DND-41 (cell line): Measurements from ENCODE around the gene GLI2.

Experiments used
- ATAC-seq: fragments of 200-7000 bp; cut with Tn5 transposase; 3 replicates; pipeline ENCODE4 v1.9.1; 2021; ENCODE audit warnings: low read depth; ENCODE audit not compliant: insufficient read depth
- DNase-seq: peaks from one replicate; pipeline ENCODE4 v3.0.0-alpha.2; 2020
- H2AFZ ChIP-seq: 2 replicates; pipeline ENCODE4 v1.6.0; 2012; ENCODE audit warnings: low read depth, low read length
- H3K27ac ChIP-seq: 2 replicates; pipeline ENCODE4 v1.5.1; 2012; ENCODE audit warnings: low read length, inconsistent platforms
- H3K27me3 ChIP-seq: fragments of 200-600 bp; sonication (generic); 2 replicates; pipeline ENCODE4 v1.6.0; 2012; ENCODE audit warnings: low read length, mild to moderate bottlenecking, inconsistent platforms; ENCODE audit not compliant: insufficient read depth, poor library complexity
- H3K36me3 ChIP-seq: 2 replicates; pipeline ENCODE4 v1.5.1; 2012; ENCODE audit warnings: low read length, inconsistent platforms; ENCODE audit not compliant: insufficient read depth
- H3K4me1 ChIP-seq: 2 replicates; pipeline ENCODE4 v1.5.1; 2012; ENCODE audit warnings: mild to moderate bottlenecking, low read length; ENCODE audit not compliant: insufficient read depth
- H3K4me2 ChIP-seq: 2 replicates; pipeline ENCODE4 v1.6.0; 2012; ENCODE audit warnings: mild to moderate bottlenecking, moderate library complexity, low read length, inconsistent platforms; ENCODE audit not compliant: insufficient read depth
- H3K4me3 ChIP-seq, 2 experiments: fragments of 200-600 bp in 1 of 2; shearing (Covaris generic) in 1 of 2; 2 replicates each; pipeline ENCODE4 v1.5.1; 2012 to 2016; ENCODE audit warnings: inconsistent platforms in 2 of 2, low read length in 2 of 2, mild to moderate bottlenecking in 2 of 2, low read depth in 1 of 2, moderate library complexity in 1 of 2
- H3K79me2 ChIP-seq: 2 replicates; pipeline ENCODE4 v1.6.0; 2012; ENCODE audit warnings: low read length, inconsistent platforms; ENCODE audit not compliant: insufficient read depth
- H3K9ac ChIP-seq: 2 replicates; pipeline ENCODE4 v1.6.0; 2012; ENCODE audit warnings: low read depth, mild to moderate bottlenecking, inconsistent platforms, low read length, moderate library complexity
- H3K9me3 ChIP-seq: 2 replicates; pipeline ENCODE4 v1.5.1; 2012; ENCODE audit warnings: low read length, moderate library complexity, mild to moderate bottlenecking, inconsistent platforms; ENCODE audit not compliant: insufficient read depth, severe bottlenecking
- H4K20me1 ChIP-seq: 2 replicates; pipeline ENCODE4 v1.6.0; 2012; ENCODE audit warnings: low read length; ENCODE audit not compliant: insufficient read depth
- EZH2 ChIP-seq: IDR thresholded peaks from 3 replicates; pipeline ENCODE4 v1.6.1; 2012; ENCODE audit warnings: borderline replicate concordance, low read depth, mild to moderate bottlenecking, moderate library complexity, low read length, inconsistent platforms; ENCODE audit not compliant: severe bottlenecking
- TF ChIP-seq, protein P1 (sequence below): IDR thresholded peaks from 2 replicates; pipeline ENCODE4 v1.5.1; 2012; ENCODE audit warnings: borderline replicate concordance, low read length, moderate library complexity, mild to moderate bottlenecking; ENCODE audit not compliant: poor library complexity, severe bottlenecking; ENCODE audit errors: extremely low read depth

Gene GLI2

DNA sequence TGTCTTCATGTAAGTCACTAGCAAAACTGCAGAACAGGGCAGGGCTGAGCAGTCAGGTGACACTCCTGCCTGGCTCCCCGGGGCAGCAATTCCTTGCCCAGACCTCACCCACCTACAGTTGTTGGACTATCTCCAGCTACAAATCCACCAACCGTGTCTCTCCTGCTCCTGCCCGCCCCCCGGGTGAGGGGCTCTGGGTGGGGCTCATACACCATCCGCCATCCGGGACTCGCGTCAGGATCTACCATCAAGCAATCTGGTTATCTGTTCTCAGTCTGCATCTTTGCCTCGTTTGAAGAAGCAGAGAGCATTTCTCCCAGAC lies 13.5 kb upstream of the GLI2 start:
- Histone ChIP-seq H3K9me3 (no peaks in the 10 kb centered on the region), H3K9ac (no peak overlapping the region), H3K4me2 (no peak overlapping the region), H4K20me1 (no peaks in the 10 kb centered on the region), H3K27ac (no peak overlapping the region), H3K36me3 (no peaks in the 10 kb centered on the region), H3K4me3 (no peak overlapping the region), H2AFZ (no peak overlapping the region), H3K27me3 (peaks cover 12% of the 10 kb centered on the region), H3K4me1 (no peaks in the 10 kb centered on the region), H3K79me2 (no peaks in the 10 kb centered on the region)
- DNase-seq = no peak
- TF ChIP-seq, protein P1, sequence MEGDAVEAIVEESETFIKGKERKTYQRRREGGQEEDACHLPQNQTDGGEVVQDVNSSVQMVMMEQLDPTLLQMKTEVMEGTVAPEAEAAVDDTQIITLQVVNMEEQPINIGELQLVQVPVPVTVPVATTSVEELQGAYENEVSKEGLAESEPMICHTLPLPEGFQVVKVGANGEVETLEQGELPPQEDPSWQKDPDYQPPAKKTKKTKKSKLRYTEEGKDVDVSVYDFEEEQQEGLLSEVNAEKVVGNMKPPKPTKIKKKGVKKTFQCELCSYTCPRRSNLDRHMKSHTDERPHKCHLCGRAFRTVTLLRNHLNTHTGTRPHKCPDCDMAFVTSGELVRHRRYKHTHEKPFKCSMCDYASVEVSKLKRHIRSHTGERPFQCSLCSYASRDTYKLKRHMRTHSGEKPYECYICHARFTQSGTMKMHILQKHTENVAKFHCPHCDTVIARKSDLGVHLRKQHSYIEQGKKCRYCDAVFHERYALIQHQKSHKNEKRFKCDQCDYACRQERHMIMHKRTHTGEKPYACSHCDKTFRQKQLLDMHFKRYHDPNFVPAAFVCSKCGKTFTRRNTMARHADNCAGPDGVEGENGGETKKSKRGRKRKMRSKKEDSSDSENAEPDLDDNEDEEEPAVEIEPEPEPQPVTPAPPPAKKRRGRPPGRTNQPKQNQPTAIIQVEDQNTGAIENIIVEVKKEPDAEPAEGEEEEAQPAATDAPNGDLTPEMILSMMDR = no peak
- no peak for TF ChIP-seq EZH2
- no peak for ATAC-seq

DNA sequence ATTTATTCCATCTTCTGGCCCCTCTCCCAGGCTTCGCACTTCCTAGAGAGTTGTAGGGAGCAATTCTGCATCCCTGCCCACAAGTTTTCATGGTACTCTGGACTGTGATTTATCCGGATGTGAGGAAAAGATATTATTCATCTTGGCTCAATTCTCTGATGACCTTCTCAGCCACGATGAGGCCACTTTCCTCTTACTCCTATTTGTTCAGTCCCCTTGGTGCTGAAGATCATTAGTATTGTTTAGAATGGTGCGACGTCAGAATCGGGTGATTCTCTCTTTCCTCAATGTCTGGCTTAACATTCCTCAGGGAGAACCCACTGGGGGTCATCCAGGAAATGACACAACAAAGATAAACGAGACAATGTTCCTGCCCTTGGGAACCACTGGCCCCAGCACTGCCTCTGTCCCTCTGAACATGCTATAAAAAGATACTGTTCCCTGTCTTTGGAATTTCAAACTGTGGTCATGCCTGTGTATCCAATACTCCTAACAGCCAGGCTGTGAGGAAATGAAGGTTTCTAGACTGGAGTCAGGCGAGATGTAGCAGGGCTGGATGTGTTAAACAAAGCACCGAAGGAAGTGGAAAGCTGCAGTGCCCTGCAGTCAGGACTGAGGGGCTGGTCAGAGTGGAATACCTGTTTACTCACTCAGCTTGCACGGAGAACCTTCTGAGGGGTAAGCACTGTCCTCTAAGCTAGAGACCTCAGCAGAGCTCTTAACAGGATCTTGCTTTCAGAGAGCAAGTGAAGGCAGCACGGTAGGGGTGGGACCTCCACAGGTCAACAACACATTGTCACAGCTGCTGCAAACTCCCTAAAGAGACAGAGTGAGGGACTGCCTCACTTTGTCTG lies 12.9 kb upstream of the GLI2 start:
- H3K9ac ChIP-seq = no peak overlapping the region
- H3K4me3 ChIP-seq = no peak overlapping the region
- H4K20me1 ChIP-seq = no peaks in the 10 kb centered on the region
- H3K9me3 ChIP-seq = no peaks in the 10 kb centered on the region
- no peak overlapping the region for H3K27ac ChIP-seq
- DNase-seq (no peak), ATAC-seq (no peak)
- TF ChIP-seq EZH2 = no peak
- TF ChIP-seq, protein P1 = no peak
- H3K27me3 ChIP-seq = peaks cover 12% of the 10 kb centered on the region
- no peaks in the 10 kb centered on the region for H3K36me3 ChIP-seq
- no peaks in the 10 kb centered on the region for H3K4me1 ChIP-seq
- H3K4me2 ChIP-seq = no peak overlapping the region
- H2AFZ ChIP-seq = no peak overlapping the region
- H3K79me2 ChIP-seq = no peaks in the 10 kb centered on the region

DNA sequence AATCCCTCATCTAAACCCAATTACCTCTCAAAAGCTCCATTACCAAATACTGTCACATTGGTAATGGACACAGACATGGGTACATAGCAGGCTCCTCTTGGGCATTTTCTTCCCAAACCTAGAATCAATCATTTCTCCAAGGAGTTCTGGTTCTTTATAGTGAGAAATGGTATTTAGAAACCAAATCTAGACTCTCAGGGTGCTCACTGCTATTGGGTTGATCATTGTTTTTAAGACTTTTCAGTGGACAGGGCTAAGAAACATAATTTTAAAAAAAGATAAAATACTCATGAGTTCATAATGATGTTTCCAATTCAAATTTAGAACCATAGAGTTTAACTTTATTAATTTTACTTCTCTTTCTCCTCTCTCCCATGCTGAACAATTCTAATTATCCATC lies 9.4 kb upstream of the GLI2 start:
- H3K4me3 ChIP-seq = no peak overlapping the region
- TF ChIP-seq EZH2 = no peak
- TF ChIP-seq, protein P1 = no peak
- ATAC-seq (no peak), DNase-seq (no peak)
- H3K9ac ChIP-seq = no peak overlapping the region
- no peaks in the 10 kb centered on the region for H3K4me1 ChIP-seq
- no peaks in the 10 kb centered on the region for H4K20me1 ChIP-seq
- H3K9me3 ChIP-seq = no peaks in the 10 kb centered on the region
- H3K27me3 ChIP-seq = peaks cover 12% of the 10 kb centered on the region
- H3K36me3 ChIP-seq = no peaks in the 10 kb centered on the region
- H3K27ac ChIP-seq = no peak overlapping the region
- no peaks in the 10 kb centered on the region for H3K79me2 ChIP-seq
- H3K4me2 ChIP-seq = no peak overlapping the region
- no peak overlapping the region for H2AFZ ChIP-seq
